ENCODE measurements around the gene PCSK7.
"Not testable (repeated sequence)": the region's sequence is repeated elsewhere in the genome, so short reads cannot be mapped to it uniquely, and the experiment has no call there.

- not testable (repeated sequence) for TF ChIP-seq EP300, CTCF (IDR thresholded peaks at IDR 0.05)
Measured at GRCh38 chr11:117272175-117272574, 40.3 kb upstream of the PCSK7 start.
